ENCODE data around the gene CTNNBL1. TPM values are rescaled to one million over a fixed set of nuclear protein-coding genes. Genes with fewer than 3 reads are reported as not detected.
"Not testable (repeated sequence)": the region's sequence is repeated elsewhere in the genome, so short reads cannot be mapped to it uniquely, and the experiment has no call there.

Gene CTNNBL1
- total and polyA plus RNA-seq, 12 donors = 5.5 to 75.5 (median 37.7) TPM

DNA sequence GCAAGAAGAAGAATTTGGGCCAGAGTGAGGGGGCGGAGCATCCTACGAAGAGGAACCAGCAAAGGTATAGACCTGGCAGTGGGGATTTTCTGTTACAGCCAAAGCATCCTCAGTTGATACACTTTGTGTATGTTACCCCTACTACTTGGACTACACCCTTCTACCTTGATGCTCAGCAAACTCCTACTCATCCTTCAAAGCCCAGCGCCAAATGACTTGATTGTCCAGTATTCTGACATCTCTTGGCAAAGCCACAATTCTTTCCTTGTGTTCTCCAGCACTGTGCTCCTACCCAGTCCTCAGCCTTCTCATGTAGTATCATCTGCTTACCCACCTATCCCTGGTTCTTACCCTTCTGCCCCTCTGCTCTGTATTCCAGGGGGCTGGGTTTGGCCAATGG is 21.7 kb upstream of the CTNNBL1 start:
- H3K27ac ChIP-seq = no peak overlapping the region
- H3K9me3 ChIP-seq (replicated peaks in 1 of 3) = no peaks in the 10 kb centered on the region
- TF ChIP-seq, protein P1, sequence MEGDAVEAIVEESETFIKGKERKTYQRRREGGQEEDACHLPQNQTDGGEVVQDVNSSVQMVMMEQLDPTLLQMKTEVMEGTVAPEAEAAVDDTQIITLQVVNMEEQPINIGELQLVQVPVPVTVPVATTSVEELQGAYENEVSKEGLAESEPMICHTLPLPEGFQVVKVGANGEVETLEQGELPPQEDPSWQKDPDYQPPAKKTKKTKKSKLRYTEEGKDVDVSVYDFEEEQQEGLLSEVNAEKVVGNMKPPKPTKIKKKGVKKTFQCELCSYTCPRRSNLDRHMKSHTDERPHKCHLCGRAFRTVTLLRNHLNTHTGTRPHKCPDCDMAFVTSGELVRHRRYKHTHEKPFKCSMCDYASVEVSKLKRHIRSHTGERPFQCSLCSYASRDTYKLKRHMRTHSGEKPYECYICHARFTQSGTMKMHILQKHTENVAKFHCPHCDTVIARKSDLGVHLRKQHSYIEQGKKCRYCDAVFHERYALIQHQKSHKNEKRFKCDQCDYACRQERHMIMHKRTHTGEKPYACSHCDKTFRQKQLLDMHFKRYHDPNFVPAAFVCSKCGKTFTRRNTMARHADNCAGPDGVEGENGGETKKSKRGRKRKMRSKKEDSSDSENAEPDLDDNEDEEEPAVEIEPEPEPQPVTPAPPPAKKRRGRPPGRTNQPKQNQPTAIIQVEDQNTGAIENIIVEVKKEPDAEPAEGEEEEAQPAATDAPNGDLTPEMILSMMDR (IDR thresholded peaks at IDR 0.05) = no peak
- no peak for TF ChIP-seq POLR2A (IDR thresholded peaks at IDR 0.05)
- H3K27me3 ChIP-seq = no peaks in the 10 kb centered on the region
- H3K36me3 ChIP-seq (replicated peaks in 1 of 2) = no peaks in the 10 kb centered on the region
- H3K4me3 ChIP-seq = no peak overlapping the region
- peaks cover 0 to 5% of the 10 kb centered on the region in 2 donors for H3K4me1 ChIP-seq (replicated peaks in 1 of 2)
- DNase-seq = no peak
- intact Hi-C loops (cut with DNase I) = no loop called here
- 88 to 100% (median 94%) methylated on average over 3 of the region's 3 CpGs for WGBS, 4 donors

DNA sequence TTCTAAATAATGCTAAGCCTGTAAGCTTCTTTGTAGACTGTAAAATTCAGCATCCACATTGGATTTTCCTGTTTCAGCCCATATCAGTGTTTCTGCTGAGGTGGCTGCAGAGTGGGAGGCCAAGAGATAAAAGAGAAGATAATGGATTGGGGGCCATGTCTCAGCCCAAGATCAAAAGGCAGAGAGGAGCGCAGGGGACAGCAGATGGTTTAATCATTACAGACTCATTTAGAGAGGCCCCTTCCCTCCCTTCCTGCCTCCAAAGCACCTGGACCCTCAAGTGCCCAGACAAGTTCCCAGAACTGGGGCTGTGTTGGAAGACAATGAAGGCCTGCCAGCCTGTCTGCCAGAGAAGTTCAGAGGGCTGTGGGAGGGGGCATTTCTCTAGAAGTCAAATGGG is 20.4 kb upstream of the CTNNBL1 start:
- Histone ChIP-seq H3K27me3 (no peaks in the 10 kb centered on the region), H3K9me3 (replicated peaks in 1 of 3) (no peaks in the 10 kb centered on the region), H3K4me1 (replicated peaks in 1 of 2) (peaks cover 0 to 5% of the 10 kb centered on the region in 2 donors), H3K27ac (no peak overlapping the region), H3K4me3 (no peak overlapping the region), H3K36me3 (replicated peaks in 1 of 2) (no peaks in the 10 kb centered on the region)
- intact Hi-C loops (cut with DNase I) = no loop called here
- DNase-seq = no peak
- WGBS, 4 donors = 53 to 74% (median 58%) methylated on average over 1 of the region's 1 CpG
- no peak for TF ChIP-seq POLR2A (IDR thresholded peaks at IDR 0.05)
- TF ChIP-seq, protein P1 (IDR thresholded peaks at IDR 0.05) = no peak

DNA sequence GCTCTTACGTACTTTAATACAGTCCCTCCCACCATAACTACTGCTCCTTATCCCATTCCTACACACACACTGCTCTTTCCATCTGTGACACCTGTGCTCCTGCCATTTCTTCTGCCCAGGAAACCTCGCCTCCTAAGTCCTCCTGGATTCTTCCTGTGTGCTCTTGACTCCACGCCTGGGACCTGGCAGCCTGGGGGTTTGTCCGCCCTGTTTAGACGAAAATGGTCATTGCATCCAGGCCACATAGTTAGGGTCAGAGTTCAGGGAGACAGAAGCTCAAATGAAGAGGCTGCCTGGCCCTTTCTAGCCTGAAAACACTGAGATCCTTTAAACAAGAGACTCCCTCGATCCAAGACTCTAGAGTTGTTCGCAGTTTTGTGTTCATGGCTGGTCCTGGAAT is 17.4 kb upstream of the CTNNBL1 start:
- H3K4me3 ChIP-seq = no peak overlapping the region
- H3K9me3 ChIP-seq (replicated peaks in 1 of 3) = no peaks in the 10 kb centered on the region
- H3K4me1 ChIP-seq (replicated peaks in 1 of 2) = no peaks in the 10 kb centered on the region
- no peak overlapping the region for H3K27ac ChIP-seq
- intact Hi-C loops (cut with DNase I) = no loop called here
- no peaks in the 10 kb centered on the region for H3K27me3 ChIP-seq
- no peak for TF ChIP-seq POLR2A (IDR thresholded peaks at IDR 0.05)
- TF ChIP-seq, protein P1 (IDR thresholded peaks at IDR 0.05) = no peak
- WGBS, 4 donors = 76 to 90% (median 84%) methylated on average over 7 of the region's 7 CpGs
- DNase-seq = no peak
- H3K36me3 ChIP-seq (replicated peaks in 1 of 2) = no peaks in the 10 kb centered on the region

DNA sequence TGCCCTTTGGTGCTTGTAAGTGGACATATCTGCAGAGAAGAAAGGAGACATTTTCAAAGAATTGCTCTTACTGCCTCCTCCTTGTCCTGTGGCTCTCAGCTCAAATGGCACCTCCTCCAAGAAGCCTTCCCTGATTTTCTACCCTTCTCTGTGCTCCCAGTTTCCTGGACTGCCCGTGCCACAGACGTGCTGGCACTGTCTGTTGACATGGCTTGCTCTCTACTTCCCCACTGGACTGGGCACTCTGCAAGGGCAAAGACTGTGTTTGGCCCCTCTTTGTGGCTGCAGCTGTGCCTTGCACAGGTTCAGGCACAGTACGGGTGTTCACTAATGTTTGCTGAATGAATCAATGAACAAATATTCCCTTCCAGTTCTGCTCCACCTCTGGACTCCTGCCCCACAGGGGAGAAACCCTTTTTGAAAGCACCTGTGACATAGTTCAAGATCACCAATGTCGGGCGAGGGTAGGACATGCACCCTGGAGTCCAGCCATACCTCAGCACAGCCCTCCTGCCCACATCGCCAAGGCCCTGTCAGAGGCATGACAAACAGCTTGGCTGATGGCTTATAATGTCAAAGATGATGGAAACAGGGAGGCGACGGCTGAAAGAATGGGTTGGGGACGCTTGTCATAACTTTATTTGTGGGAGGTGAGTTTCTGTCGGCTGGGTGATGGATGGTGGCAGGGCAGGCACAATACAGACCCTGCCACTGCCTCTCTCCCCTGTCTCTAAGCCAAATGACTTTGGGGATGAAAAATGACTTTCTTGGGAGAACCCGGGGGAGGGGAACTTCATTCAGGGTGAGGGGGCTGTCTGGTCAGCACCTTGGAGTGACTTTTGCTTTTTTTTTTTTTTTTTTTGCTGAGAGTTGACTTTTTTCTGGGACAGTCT is 15.6 kb upstream of the CTNNBL1 start:
- intact Hi-C loops (cut with DNase I) = no loop called here
- Histone ChIP-seq H3K4me3 (no peak overlapping the region), H3K4me1 (replicated peaks in 1 of 2) (no peaks in the 10 kb centered on the region), H3K36me3 (replicated peaks in 1 of 2) (no peaks in the 10 kb centered on the region), H3K27ac (no peak overlapping the region), H3K9me3 (replicated peaks in 1 of 3) (no peaks in the 10 kb centered on the region), H3K27me3 (no peaks in the 10 kb centered on the region)
- WGBS, 4 donors = 32 to 38% (median 35%) methylated on average over 11 of the region's 11 CpGs
- no peak for DNase-seq
- TF ChIP-seq, protein P1 (IDR thresholded peaks at IDR 0.05) = no peak
- TF ChIP-seq POLR2A (IDR thresholded peaks at IDR 0.05) = no peak

DNA sequence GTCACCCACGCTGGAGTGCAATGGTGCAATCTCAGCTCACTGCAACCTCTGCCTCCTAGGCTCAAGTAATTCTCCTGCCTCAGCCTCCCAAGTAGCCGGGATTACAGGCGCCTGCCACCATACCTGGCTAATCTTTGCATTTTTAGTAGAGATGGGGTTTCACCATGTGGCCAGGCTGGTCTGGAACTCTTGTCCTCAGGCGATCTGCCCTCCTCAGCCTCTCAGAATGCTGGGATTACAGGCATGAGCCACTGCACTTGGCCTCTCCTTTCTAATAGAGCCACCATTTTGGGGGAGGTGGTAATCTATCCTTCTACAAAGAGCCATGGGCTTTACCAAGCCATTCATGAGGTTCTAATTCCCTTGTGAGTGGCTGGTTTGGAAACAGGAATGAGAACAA is 14.1 kb upstream of the CTNNBL1 start:
- H3K27me3 ChIP-seq; H3K4me1 ChIP-seq (replicated peaks in 1 of 2); DNase-seq; H3K27ac ChIP-seq; H3K36me3 ChIP-seq (replicated peaks in 1 of 2); H3K9me3 ChIP-seq (replicated peaks in 1 of 3); intact Hi-C loops (cut with DNase I); H3K4me3 ChIP-seq: not testable (repeated sequence)
- 75 to 88% (median 80%) methylated on average over 4 of the region's 4 CpGs for WGBS, 4 donors
